GM12878 (cell line): ENCODE data around the gene ATXN1. TPM values are rescaled to one million over a fixed set of nuclear protein-coding genes. Genes with fewer than 3 reads are reported as not detected.

Source experiments
- ATAC-seq: fragments of 200-7000 bp; cut with Tn5 transposase; 3 replicates; pipeline ENCODE4 v1.9.1; 2020; ENCODE audit warnings: mild to moderate bottlenecking, moderate library complexity
- BruUV-seq: library from RNA; stranded (reverse); fragments of 400-500 nt; replicated peaks from 2 replicates; lab custom pipeline; 2021; lab: Mats Ljungman, UMichigan
- CTCF ChIA-PET: fragments of 300-600 bp; sonication (Branson Sonifier 250); formaldehyde crosslinking; extraction: SDS; loops from one replicate; lab custom pipeline; 2021; ENCODE audit warnings: inconsistent platforms; lab: Yijun Ruan, JAX
- POLR2A ChIA-PET: fragments of 350-600 bp; formaldehyde crosslinking; extraction: SDS; loops from one replicate; lab custom pipeline; 2021; ENCODE audit warnings: inconsistent platforms; lab: Charles Lee
- RAD21 ChIA-PET: fragments of 300-600 bp; sonication (Branson Sonifier 250); formaldehyde crosslinking; loops from one replicate; lab custom pipeline; 2023; ENCODE audit warnings: antibody characterized with exemption; ENCODE audit not compliant: unreplicated experiment; lab: Charles Lee
- SMC1A ChIA-PET: fragments of 300-600 bp; sonication (Branson Sonifier 250); formaldehyde crosslinking; loops from one replicate; lab custom pipeline; 2023; ENCODE audit not compliant: unreplicated experiment, uncharacterized antibody; lab: Charles Lee
- DNase-seq: peaks from one replicate; pipeline ENCODE4 v3.0.0-alpha.2; 2011; ENCODE audit warnings: low read depth, low spot score
- FAIRE-seq: peaks from 3 replicates; lab custom pipeline; 2011; peaks lifted over from hg19 to GRCh38; lab: Jason Lieb, UNC
- H2AFZ ChIP-seq: 2 replicates; pipeline ENCODE4 v1.6.0; 2011; ENCODE audit warnings: low read depth, low read length, control low read depth; ENCODE audit not compliant: control insufficient read depth
- H3K27ac ChIP-seq: 2 replicates; pipeline ENCODE4 v1.5.1; 2011; ENCODE audit warnings: control low read depth; ENCODE audit not compliant: control insufficient read depth, insufficient read depth
- H3K27me3 ChIP-seq, 2 experiments: replicated peaks in 1 of 2; 2 replicates each; pipeline versions ENCODE4 v1.6.0 to v1.6.1; 2011; ENCODE audit warnings: low read length in 1 of 2; ENCODE audit not compliant: control insufficient read depth in 2 of 2, insufficient read depth in 2 of 2
- H3K36me3 ChIP-seq, 2 experiments: 2 replicates each; pipeline ENCODE4 v1.5.1; 2011; ENCODE audit warnings: low read length in 1 of 2; ENCODE audit not compliant: control insufficient read depth in 2 of 2, insufficient read depth in 2 of 2
- H3K4me1 ChIP-seq: 2 replicates; pipeline ENCODE4 v1.6.1; 2011; ENCODE audit warnings: mild to moderate bottlenecking, low read length, moderate library complexity, mixed read lengths; ENCODE audit not compliant: control insufficient read depth, insufficient read depth
- H3K4me2 ChIP-seq: 2 replicates; pipeline ENCODE4 v1.6.0; 2011; ENCODE audit warnings: control low read depth; ENCODE audit not compliant: control insufficient read depth, insufficient read depth
- H3K4me3 ChIP-seq: fragments of 200-600 bp; sonication (generic); 2 replicates; pipeline ENCODE4 v1.5.1; 2016
- H3K79me2 ChIP-seq: 2 replicates; pipeline ENCODE4 v1.6.0; 2011; ENCODE audit warnings: low read length; ENCODE audit not compliant: control insufficient read depth, insufficient read depth
- H3K9ac ChIP-seq: 2 replicates; pipeline ENCODE4 v1.8.0; 2011; ENCODE audit warnings: low read length, control low read depth, mixed read lengths; ENCODE audit not compliant: control insufficient read depth, insufficient read depth
- H3K9me3 ChIP-seq: replicated peaks from 3 replicates; pipeline ENCODE4 v1.5.1; 2011; ENCODE audit warnings: mild to moderate bottlenecking, low read length; ENCODE audit not compliant: control insufficient read depth, insufficient read depth
- H4K20me1 ChIP-seq: 2 replicates; pipeline ENCODE4 v1.6.0; 2011; ENCODE audit not compliant: control insufficient read depth, insufficient read depth
- BRCA1 ChIP-seq: IDR thresholded peaks from 2 replicates; pipeline ENCODE4 v1.6.1; 2011; ENCODE audit warnings: low read depth, low read length, improper control_type of control experiment
- CREM ChIP-seq: IDR thresholded peaks from 2 replicates; pipeline ENCODE4 v1.6.1; 2014; ENCODE audit warnings: antibody characterized with exemption, low read depth
- ETV6 ChIP-seq, 2 experiments: fragments of 450-650 bp in 1 of 2; IDR thresholded peaks in 1 of 2; conservative IDR thresholded peaks in 1 of 2; 2 replicates each; pipeline ENCODE4 v1.6.1; 2014; ENCODE audit warnings: antibody characterized with exemption in 1 of 2, borderline replicate concordance in 1 of 2, low read depth in 1 of 2, mild to moderate bottlenecking in 1 of 2, moderate library complexity in 1 of 2
- POLR2A ChIP-seq: IDR thresholded peaks from 2 replicates; pipeline ENCODE4 v1.6.1; 2011; ENCODE audit warnings: low read depth, mild to moderate bottlenecking, low read length
- WRNIP1 ChIP-seq: IDR thresholded peaks from 2 replicates; pipeline ENCODE4 v1.6.1; 2011; ENCODE audit warnings: low read depth, low read length, improper control_type of control experiment, borderline replicate concordance
- YBX1 ChIP-seq: fragments of 450-650 bp; IDR thresholded peaks from 2 replicates; pipeline ENCODE4 v1.6.1; 2016; ENCODE audit warnings: antibody characterized with exemption
- ZNF274 ChIP-seq: IDR thresholded peaks from one replicate; pipeline ENCODE4 v1.8.0; 2011; ENCODE audit not compliant: insufficient read length, insufficient read depth
- WGBS: methylation state at CpG from one replicate; pipeline ENCODE4 v1.1.6; 2016; ENCODE audit warnings: low lambda C conversion rate; ENCODE audit not compliant: insufficient replicate concordance, insufficient coverage; ENCODE audit errors: missing lambda C conversion rate; 5-methylcytosine and 5-hydroxymethylcytosine counted together
- in situ Hi-C: fragments of 300-500 bp; cut with MboI; formaldehyde crosslinking; loops from 9 replicates; pipeline ENCODE4 v1.14.3; 2018; ENCODE audit warnings: mixed read lengths
- intact Hi-C: fragments of 100-400 bp; cut with micrococcal nuclease; formaldehyde crosslinking; loops from one replicate; pipeline ENCODE4 v1.14.2; 2022; ENCODE audit not compliant: unreplicated experiment
- polyA plus RNA-seq, 11 experiments: library from polyadenylated mRNA; depleted of rRNA in 4 of 11; unstranded in 6 of 11; stranded (reverse) in 5 of 11; fragments of >200 nt; fragmentation: Nextera tagmentation in 4 of 11; fragmentation: Illumina TruSeq in 1 of 11; extraction: Ambion mirVana in 4 of 11; extraction: Trizol in 1 of 11; gene quantifications; 1 replicate in 1 of 11; 2 replicates in 10 of 11; pipeline versions ENCODE4 v1.2.1 to v1.2.3, GENCODE V29; 2011 to 2016; ENCODE audit warnings: inconsistent platforms in 2 of 11, missing spikeins in 2 of 11, low read depth in 1 of 11
- total RNA-seq, 4 experiments: library from RNA; depleted of rRNA in 3 of 4; stranded (reverse); fragments of >200 nt in 3 of 4; fragmentation: Illumina TruSeq in 1 of 4; extraction: Trizol in 1 of 4; gene quantifications; 2 replicates each; pipeline versions ENCODE4 v1.2.1 to v1.2.3, GENCODE V29; 2013 to 2021
- TF ChIP-seq, protein P1 (sequence below): fragments of 450-650 bp; IDR thresholded peaks from 2 replicates; pipeline ENCODE4 v1.6.1; 2017; ENCODE audit warnings: low read depth, mild to moderate bottlenecking, moderate library complexity
- TF ChIP-seq, protein P2 (sequence below): fragments of 450-650 bp; IDR thresholded peaks from 2 replicates; pipeline ENCODE4 v1.6.1; 2017; ENCODE audit warnings: antibody characterized with exemption, mild to moderate bottlenecking, moderate library complexity
- TF ChIP-seq, protein P3 (sequence below): fragments of 450-650 bp; formaldehyde crosslinking; IDR thresholded peaks from 2 replicates; pipeline ENCODE4 v1.5.0; 2022; ENCODE audit warnings: mild to moderate bottlenecking, missing genetic modification characterization
- TF ChIP-seq, protein P4 (sequence below): fragments of 450-650 bp; IDR thresholded peaks from 2 replicates; pipeline ENCODE4 v1.6.1; 2017; ENCODE audit warnings: borderline replicate concordance
- TF ChIP-seq, protein P5 (sequence below), 3 experiments: IDR thresholded peaks in 2 of 3; conservative IDR thresholded peaks in 1 of 3; 2 replicates each; pipeline ENCODE4 v1.5.1; 2011; ENCODE audit warnings: low read depth in 3 of 3, low read length in 3 of 3, mild to moderate bottlenecking in 3 of 3, control low read depth in 2 of 3, moderate library complexity in 2 of 3, inconsistent platforms in 1 of 3, mixed read lengths in 1 of 3; ENCODE audit not compliant: control insufficient read depth in 2 of 3, insufficient read depth in 1 of 3; ENCODE audit errors: extremely low read depth in 1 of 3

Gene ATXN1
- total and polyA plus RNA-seq, 10 of the 15 experiments (the other 5 are each of a cell fraction or from before 2014, with no cell fraction given): 12.2 to 51.2 (median 20.5) TPM

DNA sequence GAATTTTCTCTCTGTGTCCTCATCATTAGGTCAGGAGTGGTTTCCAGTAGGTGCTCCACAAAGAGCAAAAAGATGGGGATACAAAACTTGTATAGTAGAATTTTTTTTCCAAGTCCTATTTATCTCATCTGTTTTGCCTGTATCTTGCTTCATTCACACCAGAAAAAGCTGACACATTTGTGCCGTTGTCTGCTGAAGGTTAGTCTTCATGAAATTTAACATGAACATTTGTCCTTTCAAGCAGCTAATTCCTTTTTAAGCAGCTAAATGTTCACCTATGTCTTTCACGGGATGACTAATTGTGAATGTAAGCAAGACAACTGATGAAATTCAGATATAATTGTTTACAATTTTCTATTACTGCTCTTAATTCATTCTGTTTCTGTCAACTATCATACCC, 83.8 kb downstream of the ATXN1 start:
- FAIRE-seq: no peak
- CTCF ChIA-PET: no interaction called here
- TF ChIP-seq, protein P1, sequence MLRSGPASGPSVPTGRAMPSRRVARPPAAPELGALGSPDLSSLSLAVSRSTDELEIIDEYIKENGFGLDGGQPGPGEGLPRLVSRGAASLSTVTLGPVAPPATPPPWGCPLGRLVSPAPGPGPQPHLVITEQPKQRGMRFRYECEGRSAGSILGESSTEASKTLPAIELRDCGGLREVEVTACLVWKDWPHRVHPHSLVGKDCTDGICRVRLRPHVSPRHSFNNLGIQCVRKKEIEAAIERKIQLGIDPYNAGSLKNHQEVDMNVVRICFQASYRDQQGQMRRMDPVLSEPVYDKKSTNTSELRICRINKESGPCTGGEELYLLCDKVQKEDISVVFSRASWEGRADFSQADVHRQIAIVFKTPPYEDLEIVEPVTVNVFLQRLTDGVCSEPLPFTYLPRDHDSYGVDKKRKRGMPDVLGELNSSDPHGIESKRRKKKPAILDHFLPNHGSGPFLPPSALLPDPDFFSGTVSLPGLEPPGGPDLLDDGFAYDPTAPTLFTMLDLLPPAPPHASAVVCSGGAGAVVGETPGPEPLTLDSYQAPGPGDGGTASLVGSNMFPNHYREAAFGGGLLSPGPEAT: no peak
- TF ChIP-seq ZNF274: no peak
- no peak for TF ChIP-seq CREM
- TF ChIP-seq POLR2A: no peak
- TF ChIP-seq, protein P2, sequence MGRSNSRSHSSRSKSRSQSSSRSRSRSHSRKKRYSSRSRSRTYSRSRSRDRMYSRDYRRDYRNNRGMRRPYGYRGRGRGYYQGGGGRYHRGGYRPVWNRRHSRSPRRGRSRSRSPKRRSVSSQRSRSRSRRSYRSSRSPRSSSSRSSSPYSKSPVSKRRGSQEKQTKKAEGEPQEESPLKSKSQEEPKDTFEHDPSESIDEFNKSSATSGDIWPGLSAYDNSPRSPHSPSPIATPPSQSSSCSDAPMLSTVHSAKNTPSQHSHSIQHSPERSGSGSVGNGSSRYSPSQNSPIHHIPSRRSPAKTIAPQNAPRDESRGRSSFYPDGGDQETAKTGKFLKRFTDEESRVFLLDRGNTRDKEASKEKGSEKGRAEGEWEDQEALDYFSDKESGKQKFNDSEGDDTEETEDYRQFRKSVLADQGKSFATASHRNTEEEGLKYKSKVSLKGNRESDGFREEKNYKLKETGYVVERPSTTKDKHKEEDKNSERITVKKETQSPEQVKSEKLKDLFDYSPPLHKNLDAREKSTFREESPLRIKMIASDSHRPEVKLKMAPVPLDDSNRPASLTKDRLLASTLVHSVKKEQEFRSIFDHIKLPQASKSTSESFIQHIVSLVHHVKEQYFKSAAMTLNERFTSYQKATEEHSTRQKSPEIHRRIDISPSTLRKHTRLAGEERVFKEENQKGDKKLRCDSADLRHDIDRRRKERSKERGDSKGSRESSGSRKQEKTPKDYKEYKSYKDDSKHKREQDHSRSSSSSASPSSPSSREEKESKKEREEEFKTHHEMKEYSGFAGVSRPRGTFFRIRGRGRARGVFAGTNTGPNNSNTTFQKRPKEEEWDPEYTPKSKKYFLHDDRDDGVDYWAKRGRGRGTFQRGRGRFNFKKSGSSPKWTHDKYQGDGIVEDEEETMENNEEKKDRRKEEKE: no peak
- TF ChIP-seq BRCA1: no peak
- no peak for TF ChIP-seq YBX1
- no peak for TF ChIP-seq ETV6 (conservative IDR thresholded peaks at IDR 0.05 in 1 of 2, IDR thresholded peaks at IDR 0.05 in 1 of 2; ENCODE audit: borderline replicate concordance in 1 of 2, low read depth in 1 of 2)
- TF ChIP-seq, protein P3, sequence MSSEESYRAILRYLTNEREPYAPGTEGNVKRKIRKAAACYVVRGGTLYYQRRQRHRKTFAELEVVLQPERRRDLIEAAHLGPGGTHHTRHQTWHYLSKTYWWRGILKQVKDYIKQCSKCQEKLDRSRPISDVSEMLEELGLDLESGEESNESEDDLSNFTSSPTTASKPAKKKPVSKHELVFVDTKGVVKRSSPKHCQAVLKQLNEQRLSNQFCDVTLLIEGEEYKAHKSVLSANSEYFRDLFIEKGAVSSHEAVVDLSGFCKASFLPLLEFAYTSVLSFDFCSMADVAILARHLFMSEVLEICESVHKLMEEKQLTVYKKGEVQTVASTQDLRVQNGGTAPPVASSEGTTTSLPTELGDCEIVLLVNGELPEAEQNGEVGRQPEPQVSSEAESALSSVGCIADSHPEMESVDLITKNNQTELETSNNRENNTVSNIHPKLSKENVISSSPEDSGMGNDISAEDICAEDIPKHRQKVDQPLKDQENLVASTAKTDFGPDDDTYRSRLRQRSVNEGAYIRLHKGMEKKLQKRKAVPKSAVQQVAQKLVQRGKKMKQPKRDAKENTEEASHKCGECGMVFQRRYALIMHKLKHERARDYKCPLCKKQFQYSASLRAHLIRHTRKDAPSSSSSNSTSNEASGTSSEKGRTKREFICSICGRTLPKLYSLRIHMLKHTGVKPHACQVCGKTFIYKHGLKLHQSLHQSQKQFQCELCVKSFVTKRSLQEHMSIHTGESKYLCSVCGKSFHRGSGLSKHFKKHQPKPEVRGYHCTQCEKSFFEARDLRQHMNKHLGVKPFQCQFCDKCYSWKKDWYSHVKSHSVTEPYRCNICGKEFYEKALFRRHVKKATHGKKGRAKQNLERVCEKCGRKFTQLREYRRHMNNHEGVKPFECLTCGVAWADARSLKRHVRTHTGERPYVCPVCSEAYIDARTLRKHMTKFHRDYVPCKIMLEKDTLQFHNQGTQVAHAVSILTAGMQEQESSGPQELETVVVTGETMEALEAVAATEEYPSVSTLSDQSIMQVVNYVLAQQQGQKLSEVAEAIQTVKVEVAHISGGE (CRISPR knock-in tag): no peak
- TF ChIP-seq, protein P4, sequence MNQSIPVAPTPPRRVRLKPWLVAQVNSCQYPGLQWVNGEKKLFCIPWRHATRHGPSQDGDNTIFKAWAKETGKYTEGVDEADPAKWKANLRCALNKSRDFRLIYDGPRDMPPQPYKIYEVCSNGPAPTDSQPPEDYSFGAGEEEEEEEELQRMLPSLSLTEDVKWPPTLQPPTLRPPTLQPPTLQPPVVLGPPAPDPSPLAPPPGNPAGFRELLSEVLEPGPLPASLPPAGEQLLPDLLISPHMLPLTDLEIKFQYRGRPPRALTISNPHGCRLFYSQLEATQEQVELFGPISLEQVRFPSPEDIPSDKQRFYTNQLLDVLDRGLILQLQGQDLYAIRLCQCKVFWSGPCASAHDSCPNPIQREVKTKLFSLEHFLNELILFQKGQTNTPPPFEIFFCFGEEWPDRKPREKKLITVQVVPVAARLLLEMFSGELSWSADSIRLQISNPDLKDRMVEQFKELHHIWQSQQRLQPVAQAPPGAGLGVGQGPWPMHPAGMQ: no peak
- no peak for TF ChIP-seq WRNIP1
- TF ChIP-seq, protein P5, sequence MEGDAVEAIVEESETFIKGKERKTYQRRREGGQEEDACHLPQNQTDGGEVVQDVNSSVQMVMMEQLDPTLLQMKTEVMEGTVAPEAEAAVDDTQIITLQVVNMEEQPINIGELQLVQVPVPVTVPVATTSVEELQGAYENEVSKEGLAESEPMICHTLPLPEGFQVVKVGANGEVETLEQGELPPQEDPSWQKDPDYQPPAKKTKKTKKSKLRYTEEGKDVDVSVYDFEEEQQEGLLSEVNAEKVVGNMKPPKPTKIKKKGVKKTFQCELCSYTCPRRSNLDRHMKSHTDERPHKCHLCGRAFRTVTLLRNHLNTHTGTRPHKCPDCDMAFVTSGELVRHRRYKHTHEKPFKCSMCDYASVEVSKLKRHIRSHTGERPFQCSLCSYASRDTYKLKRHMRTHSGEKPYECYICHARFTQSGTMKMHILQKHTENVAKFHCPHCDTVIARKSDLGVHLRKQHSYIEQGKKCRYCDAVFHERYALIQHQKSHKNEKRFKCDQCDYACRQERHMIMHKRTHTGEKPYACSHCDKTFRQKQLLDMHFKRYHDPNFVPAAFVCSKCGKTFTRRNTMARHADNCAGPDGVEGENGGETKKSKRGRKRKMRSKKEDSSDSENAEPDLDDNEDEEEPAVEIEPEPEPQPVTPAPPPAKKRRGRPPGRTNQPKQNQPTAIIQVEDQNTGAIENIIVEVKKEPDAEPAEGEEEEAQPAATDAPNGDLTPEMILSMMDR (IDR thresholded peaks at IDR 0.05 in 2 of 3, conservative IDR thresholded peaks at IDR 0.05 in 1 of 3; ENCODE audit: control insufficient read depth in 2 of 3, extremely low read depth in 1 of 3, insufficient read depth in 1 of 3, low read depth in 3 of 3, low read length in 3 of 3): no peak

More for the DNA sequence above, 83.8 kb downstream of the ATXN1 start:
- SMC1A ChIA-PET: interaction anchor here (1.3 kb wide), 1 partner anchor 26 kb away, joined by 4 read pairs; no protein-coding TSS in a partner anchor
- RAD21 ChIA-PET: no interaction called here
- no peaks in the 10 kb centered on the region for H3K79me2 ChIP-seq
- in situ Hi-C loops: no loop called here
- 96% methylated on average over 2 of the region's 2 CpGs for WGBS
- intact Hi-C loops: no loop called here
- H3K27ac ChIP-seq: no peak overlapping the region
- H3K9ac ChIP-seq: no peak overlapping the region
- no TSS peak for BruUV-seq
- H2AFZ ChIP-seq: no peak overlapping the region
- H3K36me3 ChIP-seq: no peaks in the 10 kb centered on the region; a peak in 1 of 4 replicates
- no peak overlapping the region for H3K4me2 ChIP-seq
- POLR2A ChIA-PET: interaction anchor here (0.6 kb wide), 1 partner anchor 111 kb away, joined by 5 read pairs; no protein-coding TSS in a partner anchor
- peaks cover 4% of the 10 kb centered on the region; the same call in 1 of the 2 replicates for H3K4me1 ChIP-seq
- no peaks in the 10 kb centered on the region for H3K27me3 ChIP-seq
- DNase-seq: no peak
- ATAC-seq: no peak
- no peak overlapping the region for H3K4me3 ChIP-seq
- H3K9me3 ChIP-seq: no peaks in the 10 kb centered on the region; the same call in 2 of the 3 replicates
- no peaks in the 10 kb centered on the region for H4K20me1 ChIP-seq
